HUES6 (cell line): ENCODE data around the gene MYO1C.

Experiments used
- H3K27ac ChIP-seq: 2 replicates; pipeline ENCODE4 v1.7.0; 2013; ENCODE audit warnings: low read depth, mild to moderate bottlenecking, low read length, inconsistent platforms
- H3K27me3 ChIP-seq: 2 replicates; pipeline ENCODE4 v1.6.1; 2013; ENCODE audit warnings: low read length; ENCODE audit not compliant: control insufficient read depth, insufficient read depth
- H3K36me3 ChIP-seq: 2 replicates; pipeline ENCODE4 v1.6.1; 2013; ENCODE audit warnings: low read length; ENCODE audit not compliant: control insufficient read depth, insufficient read depth
- H3K4me1 ChIP-seq: 2 replicates; pipeline ENCODE4 v1.6.1; 2013; ENCODE audit warnings: low read length; ENCODE audit not compliant: control insufficient read depth, insufficient read depth
- H3K4me3 ChIP-seq: 2 replicates; pipeline ENCODE4 v1.5.1; 2013; ENCODE audit warnings: low read depth, low read length
- H3K9ac ChIP-seq: one replicate; pipeline ENCODE4 v1.6.1; 2013; ENCODE audit warnings: mild to moderate bottlenecking, low read length
- H3K9me3 ChIP-seq: 2 replicates; pipeline ENCODE4 v1.6.1; 2013; ENCODE audit warnings: low read depth, low read length; ENCODE audit not compliant: control insufficient read depth, insufficient read depth

MYO1C gene

GRCh38 chr17:1471490-1471889, 21.0 kb downstream of the MYO1C start:
- Histone ChIP-seq H3K9ac (no peak overlapping the region), H3K36me3 (peaks cover 61% of the 10 kb centered on the region), H3K4me1 (0 out of 2 replicates have a peak, but pooled peaks cover 4% of the 10 kb centered on the region), H3K4me3 (no peak overlapping the region), H3K9me3 (no peaks in the 10 kb centered on the region), H3K27ac (no peak overlapping the region), H3K27me3 (no peaks in the 10 kb centered on the region)

- H3K27me3 ChIP-seq = no peaks in the 10 kb centered on the region
- peaks cover 63% of the 10 kb centered on the region for H3K36me3 ChIP-seq
- no peak overlapping the region for H3K4me3 ChIP-seq
- H3K4me1 ChIP-seq = 0 out of 2 replicates have a peak, but pooled peaks cover 4% of the 10 kb centered on the region
- no peak overlapping the region for H3K27ac ChIP-seq
- no peak overlapping the region for H3K9ac ChIP-seq
- H3K9me3 ChIP-seq = no peaks in the 10 kb centered on the region
These were observed 21.6 kb downstream of the MYO1C start for GRCh38 chr17:1470755-1471462.

GRCh38 chr17:1470071-1470754, 22.3 kb downstream of the MYO1C start:
- Histone ChIP-seq H3K9me3 (no peaks in the 10 kb centered on the region), H3K9ac (no peak overlapping the region), H3K4me1 (0 out of 2 replicates have a peak, but pooled peaks cover 4% of the 10 kb centered on the region), H3K27me3 (no peaks in the 10 kb centered on the region), H3K27ac (no peak overlapping the region), H3K4me3 (no peak overlapping the region), H3K36me3 (peaks cover 68% of the 10 kb centered on the region)

- H3K9ac ChIP-seq = no peak overlapping the region
- H3K27me3 ChIP-seq = no peaks in the 10 kb centered on the region
- no peak overlapping the region for H3K27ac ChIP-seq
- no peaks in the 10 kb centered on the region for H3K9me3 ChIP-seq
- no peak overlapping the region for H3K4me3 ChIP-seq
- H3K4me1 ChIP-seq = 0 out of 2 replicates have a peak, but pooled peaks cover 4% of the 10 kb centered on the region
- H3K36me3 ChIP-seq = peaks cover 65% of the 10 kb centered on the region
These were observed 23.1 kb downstream of the MYO1C start for GRCh38 chr17:1469231-1469852.

- H3K4me1 ChIP-seq = 0 out of 2 replicates have a peak, but pooled peaks cover 4% of the 10 kb centered on the region
- no peak overlapping the region for H3K4me3 ChIP-seq
- H3K27me3 ChIP-seq = no peaks in the 10 kb centered on the region
- H3K27ac ChIP-seq = no peak overlapping the region
- H3K9ac ChIP-seq = no peak overlapping the region
- peaks cover 62% of the 10 kb centered on the region for H3K36me3 ChIP-seq
- H3K9me3 ChIP-seq = no peaks in the 10 kb centered on the region
These were observed 24.5 kb downstream of the MYO1C start for GRCh38 chr17:1467898-1468492.

- no peaks in the 10 kb centered on the region for H3K27me3 ChIP-seq
- no peak overlapping the region for H3K4me3 ChIP-seq
- no peak overlapping the region for H3K9ac ChIP-seq
- no peaks in the 10 kb centered on the region for H3K9me3 ChIP-seq
- H3K4me1 ChIP-seq = 0 out of 2 replicates have a peak, but pooled peaks cover 4% of the 10 kb centered on the region
- H3K36me3 ChIP-seq = peaks cover 62% of the 10 kb centered on the region
- H3K27ac ChIP-seq = no peak overlapping the region
These were observed 25.2 kb downstream of the MYO1C start for GRCh38 chr17:1467258-1467657.

- Histone ChIP-seq H3K4me1 (0 out of 2 replicates have a peak, but pooled peaks cover 4% of the 10 kb centered on the region), H3K27ac (no peak overlapping the region), H3K27me3 (no peaks in the 10 kb centered on the region), H3K9ac (no peak overlapping the region), H3K36me3 (peaks cover 44% of the 10 kb centered on the region), H3K9me3 (no peaks in the 10 kb centered on the region), H3K4me3 (no peak overlapping the region)
These were observed 28.3 kb downstream of the MYO1C start for GRCh38 chr17:1464186-1464585.

GRCh38 chr17:1462164-1463112, 30.0 kb downstream of the MYO1C start:
- Histone ChIP-seq H3K4me3 (no peak overlapping the region), H3K27ac (no peak overlapping the region)

GRCh38 chr17:1461198-1461944, 31.1 kb downstream of the MYO1C start:
- no peaks in the 10 kb centered on the region; the same call in 1 of the 2 replicates for H3K4me1 ChIP-seq
- no peak overlapping the region for H3K9ac ChIP-seq
- no peak overlapping the region for H3K4me3 ChIP-seq
- peaks cover 24% of the 10 kb centered on the region for H3K36me3 ChIP-seq
- no peak overlapping the region for H3K27ac ChIP-seq
- no peaks in the 10 kb centered on the region for H3K9me3 ChIP-seq
- no peaks in the 10 kb centered on the region for H3K27me3 ChIP-seq

More at GRCh38 chr17:1462164-1463112, 30.0 kb downstream of the MYO1C start:
- Histone ChIP-seq H3K36me3 (peaks cover 30% of the 10 kb centered on the region), H3K9ac (no peak overlapping the region), H3K27me3 (no peaks in the 10 kb centered on the region), H3K9me3 (no peaks in the 10 kb centered on the region), H3K4me1 (no peaks in the 10 kb centered on the region)
